PC-9 (cell line): ENCODE measurements around the gene POLRMT.

ENCODE experiments used
- CTCF ChIP-seq: fragments of 200-600 bp; sonication (generic); conservative IDR thresholded peaks from 2 replicates; pipeline ENCODE4 v1.6.1; 2017; ENCODE audit warnings: mixed run types, antibody characterized with exemption, mild to moderate bottlenecking, moderate library complexity
- EZH2 ChIP-seq: fragments of 200-600 bp; sonication (generic); IDR thresholded peaks from 2 replicates; pipeline ENCODE4 v1.8.0; 2017; ENCODE audit warnings: antibody characterized with exemption, low read depth

- TF ChIP-seq EZH2 (no peak), CTCF (no peak)
Observed at GRCh38 chr19:579842-580155, 53.5 kb downstream of the POLRMT start.
